MCF 10A (cell line): ENCODE data around the gene THADA. TPM values are rescaled to one million over a fixed set of nuclear protein-coding genes. Genes with fewer than 3 reads are reported as not detected.
A peak's percentile ranks its signal among the peaks of the same experiment; 100 is the strongest.

Experiments
- Bru-seq: library from RNA; stranded (reverse); fragments of 400-500 nt; gene quantifications from one replicate; lab custom pipeline; 2021; lab: Mats Ljungman, UMichigan
- BruChase-seq, 2 experiments: library from RNA; stranded (reverse); fragments of 400-500 nt; gene quantifications; one replicate each; lab custom pipeline; 2021; lab: Mats Ljungman, UMichigan
- BruUV-seq: library from RNA; stranded (reverse); fragments of 400-500 nt; replicated peaks from 2 replicates; lab custom pipeline; 2021; lab: Mats Ljungman, UMichigan
- CTCF ChIA-PET: fragments of 300-600 bp; sonication (Branson Sonifier 250); formaldehyde crosslinking; extraction: SDS; loops from one replicate; lab custom pipeline; 2021; ENCODE audit warnings: antibody characterized with exemption, inconsistent platforms; lab: Yijun Ruan, JAX
- POLR2A ChIA-PET: fragments of 300-600, 350-650 bp; sonication (Branson Sonifier 250); formaldehyde crosslinking; extraction: SDS; loops from one replicate; lab custom pipeline; 2020; ENCODE audit warnings: antibody characterized with exemption, inconsistent platforms; lab: Yijun Ruan, JAX
- DNase-seq: peaks from one replicate; pipeline ENCODE4 v3.0.0-alpha.2; 2018; ENCODE audit not compliant: unreplicated experiment
- H3K27ac Mint-ChIP-seq: one replicate; pipeline ENCODE4 v1.8.0; 2022; ENCODE audit warnings: mild to moderate bottlenecking, low read depth, mixed read lengths; ENCODE audit not compliant: unreplicated experiment
- H3K27me3 Mint-ChIP-seq: one replicate; pipeline ENCODE4 v1.8.0; 2022; ENCODE audit warnings: mixed read lengths; ENCODE audit not compliant: insufficient read depth, unreplicated experiment
- H3K36me3 Mint-ChIP-seq: one replicate; pipeline ENCODE4 v1.8.0; 2022; ENCODE audit warnings: mild to moderate bottlenecking, moderate library complexity, mixed read lengths; ENCODE audit not compliant: insufficient read depth, unreplicated experiment
- H3K4me1 Mint-ChIP-seq: one replicate; pipeline ENCODE4 v1.8.0; 2022; ENCODE audit warnings: mixed read lengths; ENCODE audit not compliant: insufficient read depth, unreplicated experiment
- H3K4me3 Mint-ChIP-seq: one replicate; pipeline ENCODE4 v1.8.0; 2022; ENCODE audit warnings: mild to moderate bottlenecking, moderate library complexity, mixed read lengths; ENCODE audit not compliant: unreplicated experiment
- H3K9me3 Mint-ChIP-seq: one replicate; pipeline ENCODE4 v1.8.0; 2022; ENCODE audit warnings: mixed read lengths; ENCODE audit not compliant: unreplicated experiment
- intact Hi-C: fragments of 100-400 bp; cut with micrococcal nuclease; formaldehyde crosslinking; loops from 2 replicates; pipeline ENCODE4 v1.14.1; 2022
- long read RNA-seq: library from polyadenylated mRNA; stranded (forward); transcript quantifications from one replicate; pipeline ENCODE4 v2.0.0, GENCODE V29; 2022
- total RNA-seq: library from RNA; stranded (reverse); gene quantifications from 2 replicates; pipeline ENCODE4 v1.2.3, GENCODE V29; 2022
- TF ChIP-seq, protein P1 (sequence below): fragments of 200-600 bp; IDR thresholded peaks from one replicate; pipeline ENCODE4 v1.8.0; 2022; ENCODE audit warnings: antibody characterized with exemption, mild to moderate bottlenecking; ENCODE audit not compliant: unreplicated experiment

Gene THADA, protein sequence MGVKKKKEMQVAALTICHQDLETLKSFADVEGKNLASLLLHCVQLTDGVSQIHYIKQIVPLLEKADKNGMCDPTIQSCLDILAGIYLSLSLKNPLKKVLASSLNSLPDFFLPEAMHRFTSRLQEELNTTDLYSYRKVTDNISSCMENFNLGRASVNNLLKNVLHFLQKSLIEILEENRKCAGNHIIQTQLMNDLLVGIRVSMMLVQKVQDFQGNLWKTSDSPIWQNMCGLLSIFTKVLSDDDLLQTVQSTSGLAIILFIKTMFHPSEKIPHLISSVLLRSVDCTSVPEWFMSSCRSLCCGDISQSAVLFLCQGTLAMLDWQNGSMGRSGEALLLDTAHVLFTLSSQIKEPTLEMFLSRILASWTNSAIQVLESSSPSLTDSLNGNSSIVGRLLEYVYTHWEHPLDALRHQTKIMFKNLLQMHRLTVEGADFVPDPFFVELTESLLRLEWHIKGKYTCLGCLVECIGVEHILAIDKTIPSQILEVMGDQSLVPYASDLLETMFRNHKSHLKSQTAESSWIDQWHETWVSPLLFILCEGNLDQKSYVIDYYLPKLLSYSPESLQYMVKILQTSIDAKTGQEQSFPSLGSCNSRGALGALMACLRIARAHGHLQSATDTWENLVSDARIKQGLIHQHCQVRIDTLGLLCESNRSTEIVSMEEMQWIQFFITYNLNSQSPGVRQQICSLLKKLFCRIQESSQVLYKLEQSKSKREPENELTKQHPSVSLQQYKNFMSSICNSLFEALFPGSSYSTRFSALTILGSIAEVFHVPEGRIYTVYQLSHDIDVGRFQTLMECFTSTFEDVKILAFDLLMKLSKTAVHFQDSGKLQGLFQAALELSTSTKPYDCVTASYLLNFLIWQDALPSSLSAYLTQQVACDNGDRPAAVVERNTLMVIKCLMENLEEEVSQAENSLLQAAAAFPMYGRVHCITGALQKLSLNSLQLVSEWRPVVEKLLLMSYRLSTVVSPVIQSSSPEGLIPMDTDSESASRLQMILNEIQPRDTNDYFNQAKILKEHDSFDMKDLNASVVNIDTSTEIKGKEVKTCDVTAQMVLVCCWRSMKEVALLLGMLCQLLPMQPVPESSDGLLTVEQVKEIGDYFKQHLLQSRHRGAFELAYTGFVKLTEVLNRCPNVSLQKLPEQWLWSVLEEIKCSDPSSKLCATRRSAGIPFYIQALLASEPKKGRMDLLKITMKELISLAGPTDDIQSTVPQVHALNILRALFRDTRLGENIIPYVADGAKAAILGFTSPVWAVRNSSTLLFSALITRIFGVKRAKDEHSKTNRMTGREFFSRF (N-terminal part only)
- total RNA-seq (42.3 and 49.8 TPM in 2 replicates), Bru-seq, nascent RNA (percentile 83 among the genes with signal in this experiment), BruChase-seq, experiment 1, labeled RNA remaining after a 6-hour chase (percentile 67 among the genes with signal in this experiment), BruChase-seq, experiment 2, labeled RNA remaining after a 2-hour chase (percentile 67 among the genes with signal in this experiment)
- long read RNA-seq, full-length matches to known transcripts, result 17 of 70 reads
- long read RNA-seq, partial matches to known transcripts, result 25 of 70 reads
- long read RNA-seq, other reads (novel, unspliced or antisense), result 28 of 70 reads

DNA sequence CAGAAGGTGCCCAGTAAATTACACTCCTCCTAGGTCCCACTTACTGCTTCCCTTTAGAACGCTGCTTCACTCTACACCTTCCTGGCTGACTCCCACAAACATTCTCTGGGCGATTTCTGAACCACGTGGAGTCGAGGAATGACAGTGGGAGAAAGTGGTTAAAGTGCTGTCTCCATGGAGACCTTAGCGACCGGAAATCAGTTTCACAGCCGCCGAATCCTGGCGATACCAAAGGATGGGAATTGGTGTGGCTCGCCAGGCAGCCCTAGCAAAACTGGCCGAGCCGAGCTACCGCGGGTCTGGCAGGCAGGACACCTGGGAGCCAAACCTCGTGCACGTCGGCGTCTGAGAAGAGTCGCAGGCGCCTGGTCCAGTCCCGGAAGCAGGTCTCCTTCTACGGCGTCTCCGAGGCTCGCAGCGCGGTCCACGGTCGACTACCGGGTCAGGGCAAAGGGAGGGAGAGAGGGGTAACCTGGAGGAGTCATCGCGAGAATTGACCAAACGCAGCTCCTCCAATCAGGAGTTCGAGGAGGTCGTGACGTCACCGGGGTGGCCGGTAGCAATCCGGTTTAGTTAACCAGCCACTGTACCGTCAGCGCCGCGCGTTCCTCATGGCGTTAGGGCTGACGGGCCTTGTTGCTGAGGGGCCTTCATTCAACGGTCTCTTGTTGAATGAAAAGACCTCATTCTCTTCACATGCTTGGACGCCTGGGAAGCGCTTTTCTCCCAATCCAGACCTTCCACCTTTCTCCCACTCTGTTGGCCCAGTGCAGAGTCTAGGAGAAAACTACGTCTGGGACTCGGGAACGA lies at the start of gene THADA:
Gene THADA, minus strand, starts transcription at position 436 of the 810 bp plus-strand sequence. CDS start 3,646 bp downstream, outside the sequence.
- Mint-ChIP-seq H3K27ac (peak within 1 kb of the TSS; percentile 99), H3K4me1 (peaks cover 17% of the 10 kb centered on the region), H3K4me3 (peak within 1 kb of the TSS; percentile 90), H3K9me3 (no peaks in the 10 kb centered on the region), H3K27me3 (peaks cover 7% of the 10 kb centered on the region), H3K36me3 (peaks cover 32% of the 10 kb centered on the region)
- intact Hi-C loops, result no loop called here
- ChIA-PET CTCF (interaction anchor here (0.5 to 3.7 kb wide), 9 partner anchors 9 to 768 kb away, joined by 3 to 21 read pairs (median 3); no protein-coding TSS in a partner anchor), POLR2A (interaction anchor here (0.5 to 1.9 kb wide), 33 partner anchors 9 to 1746 kb away, joined by 3 to 25 read pairs (median 3); partner anchors contain the start of genes C1GALT1C1L, CAMKMT, DYNC2LI1 and PREPL)
- peak; percentile 99 for DNase-seq
- BruUV-seq, result TSS peak; percentile 72
- TF ChIP-seq, protein P1, sequence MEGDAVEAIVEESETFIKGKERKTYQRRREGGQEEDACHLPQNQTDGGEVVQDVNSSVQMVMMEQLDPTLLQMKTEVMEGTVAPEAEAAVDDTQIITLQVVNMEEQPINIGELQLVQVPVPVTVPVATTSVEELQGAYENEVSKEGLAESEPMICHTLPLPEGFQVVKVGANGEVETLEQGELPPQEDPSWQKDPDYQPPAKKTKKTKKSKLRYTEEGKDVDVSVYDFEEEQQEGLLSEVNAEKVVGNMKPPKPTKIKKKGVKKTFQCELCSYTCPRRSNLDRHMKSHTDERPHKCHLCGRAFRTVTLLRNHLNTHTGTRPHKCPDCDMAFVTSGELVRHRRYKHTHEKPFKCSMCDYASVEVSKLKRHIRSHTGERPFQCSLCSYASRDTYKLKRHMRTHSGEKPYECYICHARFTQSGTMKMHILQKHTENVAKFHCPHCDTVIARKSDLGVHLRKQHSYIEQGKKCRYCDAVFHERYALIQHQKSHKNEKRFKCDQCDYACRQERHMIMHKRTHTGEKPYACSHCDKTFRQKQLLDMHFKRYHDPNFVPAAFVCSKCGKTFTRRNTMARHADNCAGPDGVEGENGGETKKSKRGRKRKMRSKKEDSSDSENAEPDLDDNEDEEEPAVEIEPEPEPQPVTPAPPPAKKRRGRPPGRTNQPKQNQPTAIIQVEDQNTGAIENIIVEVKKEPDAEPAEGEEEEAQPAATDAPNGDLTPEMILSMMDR, result no peak

DNA sequence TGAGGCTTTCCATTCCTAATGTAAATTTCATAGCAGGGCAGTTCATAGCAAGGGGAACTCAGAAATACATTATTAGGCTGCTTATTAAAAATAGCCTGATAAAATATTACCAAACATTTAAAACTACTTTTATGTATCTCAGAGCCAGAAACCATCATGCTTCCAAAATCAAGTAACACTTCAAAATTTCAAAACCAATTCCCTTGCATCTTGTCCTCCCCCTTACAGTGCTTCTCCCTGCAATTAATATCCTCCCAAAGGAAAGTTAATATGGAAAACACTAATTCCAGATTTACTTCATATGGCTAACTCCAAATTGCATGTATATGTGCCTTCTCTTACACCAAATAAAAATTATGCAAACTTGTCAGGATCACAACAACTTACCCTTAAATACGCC lies 47.8 kb upstream of the THADA start:
- H3K4me3 Mint-ChIP-seq, result no peak overlapping the region
- H3K27me3 Mint-ChIP-seq, result no peaks in the 10 kb centered on the region
- TF ChIP-seq, protein P1, result no peak
- ChIA-PET CTCF (interaction anchor here (0.9 kb wide), 1 partner anchor 9 kb away, joined by 3 read pairs; no protein-coding TSS in a partner anchor), POLR2A (interaction anchor here (0.5 kb wide), 1 partner anchor 1285 kb away, joined by 3 read pairs; no protein-coding TSS in a partner anchor)
- no peaks in the 10 kb centered on the region for H3K4me1 Mint-ChIP-seq
- no peak overlapping the region for H3K27ac Mint-ChIP-seq
- intact Hi-C loops, result no loop called here
- DNase-seq, result no peak
- no TSS peak for BruUV-seq
- H3K9me3 Mint-ChIP-seq, result no peaks in the 10 kb centered on the region
- H3K36me3 Mint-ChIP-seq, result no peaks in the 10 kb centered on the region

DNA sequence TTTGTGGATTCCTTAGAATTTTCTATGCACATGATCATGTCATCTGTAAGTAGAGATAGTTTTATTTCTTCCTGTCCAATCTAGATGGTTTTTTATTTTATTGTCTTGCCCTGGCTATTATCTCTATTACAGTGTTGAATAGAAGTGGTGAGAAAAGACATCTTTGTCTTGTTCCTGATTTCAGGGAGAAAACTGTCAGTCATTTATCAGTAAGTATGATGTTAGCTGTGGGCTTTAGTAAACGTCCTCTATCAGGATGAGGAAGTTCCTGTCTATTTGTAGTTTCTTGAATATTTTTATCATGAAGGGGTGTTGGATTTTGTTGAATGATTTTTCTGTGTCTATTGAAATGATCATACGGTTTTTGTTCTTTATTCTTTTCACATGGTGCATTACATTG lies 46.5 kb upstream of the THADA start:
- intact Hi-C loops, result no loop called here
- CTCF ChIA-PET, result no interaction called here
- no TSS peak for BruUV-seq
- H3K36me3 Mint-ChIP-seq, result no peaks in the 10 kb centered on the region
- no peak overlapping the region for H3K4me3 Mint-ChIP-seq
- H3K4me1 Mint-ChIP-seq, result no peaks in the 10 kb centered on the region
- POLR2A ChIA-PET, result no interaction called here
- DNase-seq, result no peak
- H3K9me3 Mint-ChIP-seq, result no peaks in the 10 kb centered on the region
- TF ChIP-seq, protein P1, result no peak
- no peak overlapping the region for H3K27ac Mint-ChIP-seq
- no peaks in the 10 kb centered on the region for H3K27me3 Mint-ChIP-seq
